Heart right ventricle (tissue), 16 donors: ENCODE measurements around the gene KLK3. TPM values are rescaled to one million over a fixed set of nuclear protein-coding genes. Genes with fewer than 3 reads are reported as not detected.
"Not testable (repeated sequence)": the region's sequence is repeated elsewhere in the genome, so short reads cannot be mapped to it uniquely, and the experiment has no call there.

Experiments used
- ATAC-seq, 8 donors: fragments of 200-7000 bp; cut with Tn5 transposase; one replicate each; pipeline ENCODE4 v1.9.1; 2020; ENCODE audit warnings: mild to moderate bottlenecking in 8 of 8, moderate library complexity in 8 of 8, moderate number of reproducible peaks in 1 of 8
- DNase-seq, 2 donors: peaks; one replicate each; pipeline ENCODE4 v3.0.0-alpha.2; 2020
- H3K27ac ChIP-seq, 10 donors: fragments of 200-600 bp; sonication (generic) in 2 of 10; one replicate each; pipeline versions ENCODE4 v1.5.0 to v1.8.0; 2020 to 2022; ENCODE audit warnings: mild to moderate bottlenecking in 3 of 10
- H3K27me3 ChIP-seq, 7 donors: fragments of 200-600 bp; one replicate each; pipeline ENCODE4 v1.8.0; 2021 to 2022; ENCODE audit warnings: mild to moderate bottlenecking in 2 of 7
- H3K36me3 ChIP-seq, 9 donors: fragments of 200-600 bp; sonication (generic) in 1 of 9; one replicate each; pipeline versions ENCODE4 v1.5.0 to v1.8.0; 2020 to 2022; ENCODE audit warnings: mild to moderate bottlenecking in 2 of 9
- H3K4me1 ChIP-seq, 9 donors: fragments of 200-600 bp; sonication (generic) in 1 of 9; one replicate each; pipeline versions ENCODE4 v1.5.0 to v1.8.0; 2020 to 2022; ENCODE audit warnings: mild to moderate bottlenecking in 4 of 9
- H3K4me3 ChIP-seq, 10 donors: fragments of 200-600 bp; sonication (generic) in 2 of 10; one replicate each; pipeline versions ENCODE4 v1.5.0 to v1.8.0; 2020 to 2022; ENCODE audit warnings: mild to moderate bottlenecking in 7 of 10, moderate library complexity in 2 of 10
- H3K9me3 ChIP-seq, 11 donors: fragments of 200-600 bp in 10 of 11; sonication (generic) in 2 of 11; one replicate each; pipeline versions ENCODE4 v1.5.0 to v1.8.0; 2013 to 2022; ENCODE audit warnings: mild to moderate bottlenecking in 2 of 11, control low read depth in 1 of 11, moderate library complexity in 1 of 11
- WGBS, 2 donors: extraction: QIAGEN DNeasy Blood & Tissue Kit; methylation state at CpG; one replicate each; pipeline ENCODE4 v1.1.7; 2013; ENCODE audit warnings: inconsistent platforms in 1 of 2; 5-methylcytosine and 5-hydroxymethylcytosine counted together
- intact Hi-C, 10 donors: fragments of 100-400 bp; cut with DNase I; formaldehyde crosslinking; loops; one replicate each; pipeline versions ENCODE4 v1.11.1 to v1.14.2; 2022
- long read RNA-seq, 3 donors: library from polyadenylated mRNA; unstranded; transcript quantifications; one replicate each; pipeline ENCODE4 v2.0.0, GENCODE V29; 2020 to 2021
- polyA plus RNA-seq, 2 donors: library from polyadenylated mRNA; stranded (reverse); fragments of 200-250 nt; gene quantifications; one replicate each; pipeline ENCODE4 v1.2.3, GENCODE V29; 2013
- total RNA-seq, 10 donors: library from RNA; stranded (reverse); fragmentation: NEBNext Ultra II Directional in 3 of 10; extraction: Animal tissue kit (Norgen Biotek cat#: 25700) in 3 of 10; gene quantifications; one replicate each; pipeline versions ENCODE4 v1.2.1 to v1.2.4, GENCODE V29; 2021 to 2023
- TF ChIP-seq, protein P1 (sequence below), 9 donors: fragments of 200-600 bp; sonication (generic) in 2 of 9; IDR thresholded peaks; one replicate each; pipeline versions ENCODE4 v1.5.0 to v1.8.0; 2021 to 2022; ENCODE audit warnings: antibody characterized with exemption in 9 of 9, mild to moderate bottlenecking in 5 of 9, moderate library complexity in 1 of 9
- donor health status: Arrhythmogenic right ventricular cardiomyopathy.
- donor health status: ischemic (EF 13 %, LVEDD 7.1; RV severe dilation, severe dysfunction).
- donor health status: healthy with polysubstance abuse.
- donor health status: DM: no; HTN: yes; CAD: no.
- donor health status: DM: no; HTN: no; CAD: no.
- donor health status: ischemic (EF 25% LVEDD 6.9; RV normal size, moderate dysfunction).
- donor health status: ischemic (EF 25% LVEDD 5.7; RV mildly dilated, moderate dysfunction).
- donor health status: healthy.
- donor health status: DM: yes; HTN: yes; CAD: no.
- donor health status: Ischemic cardiomyopathy.
- donor health status: ischemic (EF 35%, LVEDD 5.7; RV mildly dilated, moderate dysfunction).
- donor health status: nonischemic (EF 11% LVEDD 7.7; RV severe dilation, severe dysfunction).
- donor health status: DM: yes; HTN: yes; CAD: no.
- donor health status: PGD.
- donor health status: ischemic (EF 29% LVEDD 5.4; RV normal size, mild dysfunction).
- donor health status: nonischemic (EF 23%, LVEDD 6.1; RV moderate dilation, normal function).

Gene KLK3
- total RNA-seq (not detected), polyA plus RNA-seq (not detected)
- long read RNA-seq, donor 1: 0 reads
- long read RNA-seq, donor 2: 0 reads
- long read RNA-seq, donor 3: 0 reads

GRCh38 chr19:50854636-50855410 lies at the start of gene KLK3:
Gene KLK3 (plus strand): TSS chr19:50854915. CDS start chr19:50854956, 41 bp downstream.
- intact Hi-C loops: no loop called here
- H3K27ac ChIP-seq: no peak within 1 kb of the TSS
- no peaks in the 10 kb centered on the region for H3K36me3 ChIP-seq
- H3K27me3 ChIP-seq: peaks cover 0 to 95% (median 54%) of the 10 kb centered on the region in 7 donors
- TF ChIP-seq, protein P1, sequence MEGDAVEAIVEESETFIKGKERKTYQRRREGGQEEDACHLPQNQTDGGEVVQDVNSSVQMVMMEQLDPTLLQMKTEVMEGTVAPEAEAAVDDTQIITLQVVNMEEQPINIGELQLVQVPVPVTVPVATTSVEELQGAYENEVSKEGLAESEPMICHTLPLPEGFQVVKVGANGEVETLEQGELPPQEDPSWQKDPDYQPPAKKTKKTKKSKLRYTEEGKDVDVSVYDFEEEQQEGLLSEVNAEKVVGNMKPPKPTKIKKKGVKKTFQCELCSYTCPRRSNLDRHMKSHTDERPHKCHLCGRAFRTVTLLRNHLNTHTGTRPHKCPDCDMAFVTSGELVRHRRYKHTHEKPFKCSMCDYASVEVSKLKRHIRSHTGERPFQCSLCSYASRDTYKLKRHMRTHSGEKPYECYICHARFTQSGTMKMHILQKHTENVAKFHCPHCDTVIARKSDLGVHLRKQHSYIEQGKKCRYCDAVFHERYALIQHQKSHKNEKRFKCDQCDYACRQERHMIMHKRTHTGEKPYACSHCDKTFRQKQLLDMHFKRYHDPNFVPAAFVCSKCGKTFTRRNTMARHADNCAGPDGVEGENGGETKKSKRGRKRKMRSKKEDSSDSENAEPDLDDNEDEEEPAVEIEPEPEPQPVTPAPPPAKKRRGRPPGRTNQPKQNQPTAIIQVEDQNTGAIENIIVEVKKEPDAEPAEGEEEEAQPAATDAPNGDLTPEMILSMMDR (IDR thresholded peaks at IDR 0.05): no peak
- H3K4me1 ChIP-seq: no peaks in the 10 kb centered on the region
- no peak for ATAC-seq
- H3K9me3 ChIP-seq: no peaks in the 10 kb centered on the region
- DNase-seq: no peak
- WGBS, 2 donors: 56 to 67% methylated on average over 8 to 9 of the region's 9 CpGs
- H3K4me3 ChIP-seq: no peak within 1 kb of the TSS

DNA sequence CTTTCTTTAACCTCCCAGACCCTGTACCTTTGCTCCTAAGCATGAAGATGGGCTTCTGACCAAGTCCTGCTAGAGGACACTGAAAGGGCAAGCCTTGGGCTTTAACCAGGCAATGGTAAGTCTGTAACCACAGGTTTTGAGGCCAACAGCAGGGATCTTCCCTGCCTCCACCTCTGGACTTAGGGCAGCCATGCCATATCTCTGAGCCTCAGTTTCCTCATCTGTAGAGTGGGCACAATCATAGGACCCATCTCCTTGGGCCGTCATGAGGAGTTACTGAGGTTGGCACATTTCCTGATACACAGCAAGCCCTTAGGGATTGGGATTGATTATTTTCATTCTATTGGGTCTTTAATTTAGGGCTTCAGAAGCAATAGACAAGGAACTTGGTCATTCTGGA lies 45.9 kb upstream of the KLK3 start:
- H3K27ac ChIP-seq: no peak overlapping the region
- ATAC-seq (no peak), DNase-seq (no peak)
- H3K9me3 ChIP-seq: no peaks in the 10 kb centered on the region
- intact Hi-C loops: loop anchor here in 1 of 10 donors (10.0 kb wide), 1 partner anchor 294 kb away; the partner anchor contains the start of genes ASPDH and JOSD2
- 44 to 76% methylated on average over 1 of the region's 1 CpG for WGBS, 2 donors
- H3K4me1 ChIP-seq: peaks cover 0 to 8% (median 5%) of the 10 kb centered on the region in 9 donors
- H3K4me3 ChIP-seq: no peak overlapping the region
- TF ChIP-seq, protein P1 (IDR thresholded peaks at IDR 0.05): no peak
- peaks cover 0 to 13% (median 5%) of the 10 kb centered on the region in 7 donors for H3K27me3 ChIP-seq
- H3K36me3 ChIP-seq: no peaks in the 10 kb centered on the region

GRCh38 chr19:50811622-50812238 lies 43.0 kb upstream of the KLK3 start:
- intact Hi-C loops, H3K27ac ChIP-seq, H3K36me3 ChIP-seq, H3K4me1 ChIP-seq, DNase-seq, ATAC-seq, H3K4me3 ChIP-seq, H3K9me3 ChIP-seq: not testable (repeated sequence)
- WGBS, 2 donors: 76 to 82% methylated on average over 3 of the region's 3 CpGs
- H3K27me3 ChIP-seq: peaks cover 0 to 33% (median 12%) of the 10 kb centered on the region in 7 donors

- WGBS, 2 donors: 63 to 71% methylated on average over 3 of the region's 3 CpGs
- Histone ChIP-seq H3K27me3 (peaks cover 0 to 38% (median 18%) of the 10 kb centered on the region in 7 donors), H3K4me3 (no peak overlapping the region), H3K36me3 (no peaks in the 10 kb centered on the region), H3K4me1 (no peaks in the 10 kb centered on the region), H3K27ac (no peak overlapping the region), H3K9me3 (no peaks in the 10 kb centered on the region)
- TF ChIP-seq, protein P1 (IDR thresholded peaks at IDR 0.05): no peak
- ATAC-seq: no peak
- intact Hi-C loops: no loop called here
- no peak for DNase-seq
These were observed 42.2 kb upstream of the KLK3 start for GRCh38 chr19:50812474-50812873.
